T-helper 2 cell treated with Interferon-gamma antibody and Interleukin-4, amounts not matched to agents 5 μg/mL and 100 μg/mL, for 36 hours (primary cell): ENCODE results near the gene ORC3.
"Not testable (repeated sequence)": the region's sequence is repeated elsewhere in the genome, so short reads cannot be mapped to it uniquely, and the experiment has no call there.

ENCODE experiments used
- DNase-seq: peaks from one replicate; pipeline ENCODE4 v3.0.0; 2021; ENCODE audit warnings: low spot score
- H3K27ac Mint-ChIP-seq: one replicate; pipeline ENCODE4 v1.8.0; 2021; ENCODE audit warnings: mild to moderate bottlenecking, mixed read lengths
- H3K27me3 Mint-ChIP-seq: one replicate; pipeline ENCODE4 v1.8.0; 2021; ENCODE audit warnings: low read depth, mixed read lengths
- H3K36me3 Mint-ChIP-seq: one replicate; pipeline ENCODE4 v1.8.0; 2021; ENCODE audit warnings: low read depth, mixed read lengths
- H3K4me1 Mint-ChIP-seq: one replicate; pipeline ENCODE4 v1.8.0; 2021; ENCODE audit warnings: low read depth, mixed read lengths
- H3K4me3 Mint-ChIP-seq: one replicate; pipeline ENCODE4 v1.8.0; 2022; ENCODE audit warnings: mild to moderate bottlenecking, moderate library complexity, mixed read lengths
- H3K9me3 Mint-ChIP-seq: one replicate; pipeline ENCODE4 v1.8.0; 2021; ENCODE audit warnings: mixed read lengths

Gene ORC3

GRCh38 chr6:87675004-87675681 is 85.2 kb downstream of the ORC3 start:
- Mint-ChIP-seq H3K4me1 (peaks cover 14% of the 10 kb centered on the region), H3K27me3 (no peaks in the 10 kb centered on the region), H3K4me3 (no peak overlapping the region), H3K36me3 (peaks cover 57% of the 10 kb centered on the region), H3K27ac (no peak overlapping the region), H3K9me3 (no peaks in the 10 kb centered on the region)
- DNase-seq: no peak

GRCh38 chr6:87682310-87682709 is 92.4 kb downstream of the ORC3 start:
- Mint-ChIP-seq H3K36me3 (peaks cover 35% of the 10 kb centered on the region), H3K4me1 (peaks cover 20% of the 10 kb centered on the region), H3K27ac (no peak overlapping the region), H3K9me3 (no peaks in the 10 kb centered on the region), H3K27me3 (no peaks in the 10 kb centered on the region), H3K4me3 (no peak overlapping the region)
- DNase-seq: no peak

DNA sequence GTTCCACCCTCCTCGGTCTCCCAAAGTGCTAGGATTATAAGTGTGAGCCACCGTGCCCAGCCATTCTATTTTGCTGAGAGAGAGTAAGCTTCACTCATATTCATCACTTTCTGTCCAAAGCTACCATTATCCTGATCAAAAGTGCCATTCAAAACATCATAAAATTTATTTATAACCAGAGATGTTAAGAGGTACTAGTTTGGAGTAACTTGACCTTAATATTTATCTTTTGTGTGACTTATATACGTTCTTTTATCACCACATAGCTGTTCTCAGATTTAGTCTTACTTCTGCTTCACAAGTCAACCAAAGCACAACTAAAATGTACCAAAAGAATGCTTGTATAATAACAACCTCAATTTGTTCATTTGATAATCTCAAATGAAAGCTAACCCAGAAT is 94.0 kb downstream of the ORC3 start:
- Mint-ChIP-seq H3K36me3 (peaks cover 25% of the 10 kb centered on the region), H3K9me3 (no peaks in the 10 kb centered on the region), H3K4me1 (peaks cover 16% of the 10 kb centered on the region), H3K27ac (no peak overlapping the region), H3K27me3 (no peaks in the 10 kb centered on the region), H3K4me3 (no peak overlapping the region)
- DNase-seq: no peak

DNA sequence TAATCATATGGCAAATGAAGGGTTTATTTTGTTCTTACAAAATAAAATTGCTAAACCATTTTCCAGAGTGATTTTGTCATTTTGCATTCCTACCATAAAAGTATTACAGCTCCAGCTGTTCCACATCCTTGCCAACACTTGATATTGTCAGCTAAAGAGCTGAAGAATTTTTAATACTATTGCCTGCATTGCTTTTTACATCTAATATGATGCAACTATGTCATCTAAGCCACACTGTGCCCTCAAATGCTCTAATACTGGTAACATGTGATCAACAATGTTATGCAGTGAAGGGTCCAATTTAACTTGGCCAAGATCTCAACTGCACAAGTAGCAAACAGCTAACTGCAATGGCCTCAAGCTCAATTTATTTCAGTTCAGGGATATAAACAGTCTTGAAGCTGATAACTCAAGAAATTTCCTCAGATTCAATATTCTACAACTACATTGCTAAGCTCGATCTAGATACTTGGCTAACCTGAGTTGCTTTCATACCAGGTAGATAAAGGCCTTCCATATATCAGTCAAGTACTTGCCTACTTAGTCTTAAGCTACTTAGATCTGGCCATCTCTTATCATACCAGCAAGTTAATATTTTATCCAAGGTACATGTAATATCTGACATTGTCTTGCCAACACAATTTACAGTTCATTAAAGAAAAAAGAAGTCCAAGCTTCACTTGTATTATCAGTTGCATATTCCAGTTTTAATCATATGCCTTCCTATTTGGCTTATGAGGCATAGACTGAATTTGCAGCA is 95.1 kb downstream of the ORC3 start:
- Mint-ChIP-seq H3K4me1 (peaks cover 14% of the 10 kb centered on the region), H3K27me3 (no peaks in the 10 kb centered on the region), H3K36me3 (peaks cover 22% of the 10 kb centered on the region), H3K27ac (no peak overlapping the region), H3K4me3 (no peak overlapping the region), H3K9me3 (no peaks in the 10 kb centered on the region)
- DNase-seq: no peak

GRCh38 chr6:87686636-87687205 is 96.8 kb downstream of the ORC3 start:
- not testable (repeated sequence) for H3K27ac Mint-ChIP-seq, DNase-seq

DNA sequence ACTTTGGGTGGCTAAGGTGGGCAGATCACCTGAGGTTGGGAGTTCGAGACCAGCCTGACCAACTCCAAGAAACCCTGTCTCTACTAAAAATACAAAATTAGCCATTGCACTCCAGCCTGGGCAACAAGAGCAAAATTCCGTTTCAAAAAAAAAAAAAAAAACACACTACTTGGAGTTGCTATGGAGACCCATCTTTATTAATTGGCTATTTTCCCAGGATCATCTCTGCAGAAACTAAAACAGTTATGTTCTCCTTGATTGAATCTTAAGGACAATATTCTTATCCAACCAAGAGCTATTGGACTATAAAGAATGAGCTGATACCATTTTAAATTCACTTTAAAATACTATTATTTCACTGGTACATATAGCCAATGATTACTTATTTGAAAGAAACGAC is 97.4 kb downstream of the ORC3 start:
- Mint-ChIP-seq H3K4me3 (no peak overlapping the region), H3K27ac (no peak overlapping the region), H3K4me1 (peaks cover 13% of the 10 kb centered on the region)

More at GRCh38 chr6:87686636-87687205, 96.8 kb downstream of the ORC3 start:
- H3K4me3 Mint-ChIP-seq, H3K27me3 Mint-ChIP-seq, H3K9me3 Mint-ChIP-seq: not testable (repeated sequence)
- peaks cover 18% of the 10 kb centered on the region for H3K4me1 Mint-ChIP-seq
- H3K36me3 Mint-ChIP-seq: peaks cover 24% of the 10 kb centered on the region

GRCh38 chr6:87687893-87688292 is 98.0 kb downstream of the ORC3 start:
- H3K9me3 Mint-ChIP-seq, DNase-seq, H3K4me1 Mint-ChIP-seq, H3K27ac Mint-ChIP-seq, H3K27me3 Mint-ChIP-seq, H3K4me3 Mint-ChIP-seq: not testable (repeated sequence)
- peaks cover 22% of the 10 kb centered on the region for H3K36me3 Mint-ChIP-seq

More for the DNA sequence above, 97.4 kb downstream of the ORC3 start:
- H3K9me3 Mint-ChIP-seq: no peaks in the 10 kb centered on the region
- DNase-seq: no peak
- no peaks in the 10 kb centered on the region for H3K27me3 Mint-ChIP-seq
- H3K36me3 Mint-ChIP-seq: peaks cover 22% of the 10 kb centered on the region

DNA sequence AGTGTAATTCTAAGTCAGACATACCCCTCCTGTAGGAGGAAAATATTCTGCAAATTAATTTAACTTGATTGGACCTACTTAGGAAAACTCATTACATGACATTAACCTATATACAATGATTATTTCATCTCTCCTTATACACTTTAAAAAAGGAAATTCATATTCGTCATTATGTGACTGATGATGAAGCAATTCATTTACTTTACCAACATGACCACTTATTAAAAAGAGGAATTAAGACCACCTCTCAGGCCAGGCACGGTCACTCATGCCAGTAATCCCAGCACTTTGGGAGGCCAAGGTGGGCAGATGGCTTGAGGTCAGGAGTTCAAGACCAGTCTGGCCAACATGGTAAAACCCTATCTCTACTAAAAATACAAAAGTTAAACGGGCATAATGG is 100.5 kb downstream of the ORC3 start:
- no peaks in the 10 kb centered on the region for H3K9me3 Mint-ChIP-seq

DNA sequence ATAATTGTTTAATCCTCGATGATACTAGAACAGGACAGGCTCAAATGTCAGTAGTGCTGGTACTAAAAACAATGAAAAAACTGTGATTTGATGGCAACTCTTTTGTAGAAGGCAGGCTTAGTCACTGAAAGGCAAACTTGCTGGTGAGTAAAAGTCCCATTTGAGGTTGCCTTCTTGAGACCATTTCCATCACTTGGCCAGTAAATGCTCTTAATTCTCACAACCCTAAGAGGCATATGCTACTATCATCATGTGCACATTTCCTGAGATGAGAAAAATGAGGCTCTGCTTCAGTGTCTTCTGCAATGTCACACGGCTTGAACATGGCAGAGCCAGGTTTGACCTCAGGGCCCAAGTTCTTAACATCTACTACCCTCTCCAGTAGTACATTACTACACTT is 102.2 kb downstream of the ORC3 start:
- Mint-ChIP-seq H3K27me3 (no peaks in the 10 kb centered on the region), H3K9me3 (no peaks in the 10 kb centered on the region), H3K4me1 (peaks cover 19% of the 10 kb centered on the region), H3K36me3 (peaks cover 13% of the 10 kb centered on the region), H3K4me3 (no peak overlapping the region), H3K27ac (no peak overlapping the region)
- DNase-seq: no peak

More for the DNA sequence above, 100.5 kb downstream of the ORC3 start:
- H3K4me3 Mint-ChIP-seq: no peak overlapping the region
- H3K36me3 Mint-ChIP-seq: peaks cover 23% of the 10 kb centered on the region
- no peak overlapping the region for H3K27ac Mint-ChIP-seq
- H3K27me3 Mint-ChIP-seq: no peaks in the 10 kb centered on the region
- peaks cover 18% of the 10 kb centered on the region for H3K4me1 Mint-ChIP-seq
- no peak for DNase-seq

- not testable (repeated sequence) for H3K9me3 Mint-ChIP-seq, H3K27ac Mint-ChIP-seq, DNase-seq, H3K4me3 Mint-ChIP-seq, H3K27me3 Mint-ChIP-seq
- Mint-ChIP-seq H3K4me1 (peaks cover 33% of the 10 kb centered on the region), H3K36me3 (peaks cover 21% of the 10 kb centered on the region)
Measured at GRCh38 chr6:87696817-87697216, 106.9 kb downstream of the ORC3 start.

DNA sequence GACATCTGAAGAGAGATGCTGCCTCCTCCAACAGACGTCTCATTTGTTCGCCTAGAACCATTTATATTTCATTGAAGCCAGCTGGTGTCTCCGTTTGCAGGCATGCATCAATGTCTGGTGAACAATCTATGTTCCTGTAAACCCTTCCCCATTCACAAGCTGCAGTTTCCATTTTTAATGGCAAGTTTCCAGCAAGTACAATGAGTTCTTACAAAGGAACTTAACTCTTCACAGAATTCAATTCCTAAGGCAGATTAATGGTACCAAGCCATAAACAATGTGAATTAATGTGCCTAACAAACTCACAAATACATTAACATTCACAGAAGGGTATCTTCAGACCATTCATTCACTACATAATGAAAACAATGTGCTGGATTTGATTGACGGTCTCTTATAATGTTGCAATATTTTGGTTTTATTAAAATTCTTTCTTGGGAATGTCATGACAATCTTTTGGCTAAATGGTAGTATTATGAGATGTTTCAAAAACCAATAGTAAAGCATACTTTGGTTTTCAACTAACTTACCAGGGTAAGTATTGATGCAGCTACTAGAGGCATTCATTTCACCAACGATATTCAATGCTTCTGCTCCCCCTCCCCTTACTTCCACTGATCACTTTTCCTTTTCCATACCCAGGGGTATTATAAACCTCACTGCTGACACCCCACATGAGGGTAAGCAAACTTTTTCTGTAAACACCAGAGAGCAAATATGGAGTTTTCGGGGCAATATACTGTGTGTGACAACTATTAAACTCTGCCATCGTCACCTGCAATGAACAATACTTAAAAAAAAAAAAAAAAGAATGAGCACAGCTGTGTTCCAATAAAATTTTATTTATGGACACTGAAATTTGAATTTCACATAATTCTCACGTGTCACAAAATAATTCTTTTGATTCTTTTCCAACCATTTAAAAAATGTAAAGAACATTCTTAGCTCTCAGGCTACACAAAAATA is 107.9 kb downstream of the ORC3 start:
- no peak for DNase-seq
- Mint-ChIP-seq H3K4me1 (peaks cover 39% of the 10 kb centered on the region), H3K36me3 (peaks cover 21% of the 10 kb centered on the region)

DNA sequence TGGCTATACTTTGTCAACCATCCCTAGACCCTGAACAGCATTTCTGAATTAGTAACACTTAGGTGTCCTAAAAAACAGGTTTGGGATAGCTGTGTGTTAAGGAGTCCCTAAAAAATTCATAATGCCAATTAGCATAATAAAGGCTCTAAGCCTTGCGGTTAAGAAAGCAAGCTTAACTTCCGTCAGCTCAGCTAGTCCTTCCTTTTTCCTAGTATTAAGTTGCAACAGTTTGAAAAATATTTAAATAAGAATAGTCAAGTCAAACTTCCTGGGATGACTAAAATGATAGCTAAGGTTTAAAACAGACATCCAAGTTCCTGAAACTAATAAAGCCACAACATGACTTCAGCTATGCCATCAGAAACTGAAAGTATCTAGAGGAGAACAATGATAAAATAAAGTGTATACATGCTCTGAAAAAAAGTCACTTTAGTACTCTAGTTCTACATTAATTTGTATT is 108.6 kb downstream of the ORC3 start:
- Mint-ChIP-seq H3K27ac (peak overlapping the region; percentile 49), H3K4me3 (peak overlapping the region; percentile 92), H3K36me3 (peaks cover 21% of the 10 kb centered on the region), H3K9me3 (no peaks in the 10 kb centered on the region), H3K27me3 (no peaks in the 10 kb centered on the region), H3K4me1 (peaks cover 41% of the 10 kb centered on the region)
- DNase-seq: no peak

More for the DNA sequence above, 107.9 kb downstream of the ORC3 start:
- Mint-ChIP-seq H3K27ac (peak overlapping the region; percentile 62), H3K27me3 (no peaks in the 10 kb centered on the region), H3K9me3 (no peaks in the 10 kb centered on the region), H3K4me3 (peak overlapping the region; percentile 92)

GRCh38 chr6:87699576-87699975 is 109.6 kb downstream of the ORC3 start:
- Mint-ChIP-seq H3K27ac (peak overlapping the region; percentile 62), H3K27me3 (no peaks in the 10 kb centered on the region), H3K4me1 (peaks cover 34% of the 10 kb centered on the region), H3K36me3 (peaks cover 21% of the 10 kb centered on the region), H3K9me3 (no peaks in the 10 kb centered on the region), H3K4me3 (peak overlapping the region; percentile 92)
- DNase-seq: no peak
